NCI-H226 (cell line): Measurements from ENCODE around the gene MYL10.

Experiments
- DNase-seq: peaks from one replicate; pipeline ENCODE4 v3.0.0-alpha.2; 2015

Gene MYL10

DNA sequence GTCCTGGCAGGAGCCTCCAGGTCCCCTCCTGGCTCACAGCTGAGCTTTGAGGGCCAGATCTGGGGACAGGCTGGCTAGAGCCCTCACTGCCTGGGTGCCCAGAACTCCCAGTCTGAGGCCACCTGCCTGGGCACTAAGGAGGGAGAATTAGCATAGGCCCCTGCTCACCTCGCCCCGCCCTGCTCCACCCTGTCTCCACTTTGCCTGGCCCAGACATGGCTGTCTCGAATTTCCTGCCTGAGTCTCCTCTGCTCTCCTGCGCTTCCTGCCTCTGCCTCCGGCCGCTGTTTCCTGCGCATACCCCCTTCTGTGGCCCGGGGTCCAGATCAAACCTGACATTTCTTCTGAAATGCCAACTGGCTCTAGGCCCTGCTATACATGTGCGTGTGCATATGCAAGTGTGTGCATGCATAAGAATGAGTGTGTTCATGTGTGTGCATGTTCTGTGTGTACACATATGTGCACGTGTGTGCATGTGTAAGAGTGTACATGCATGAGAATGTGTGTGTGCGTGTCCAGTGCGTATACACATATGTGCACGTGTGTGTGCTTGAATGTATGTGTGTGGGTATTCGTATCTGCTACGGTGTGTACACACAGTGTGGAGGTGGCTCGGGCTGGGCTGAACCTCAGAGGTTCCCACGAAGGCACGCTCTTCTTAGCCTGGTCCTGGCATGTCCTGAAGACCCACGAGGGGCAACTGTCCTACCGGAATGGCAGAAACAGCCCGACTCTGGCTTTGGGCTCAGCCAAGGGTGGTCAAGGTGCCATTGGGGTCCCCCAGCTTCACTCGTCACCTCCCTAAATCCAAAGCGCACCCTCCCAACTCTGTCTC lies 64.9 kb downstream of the MYL10 start:
- no peak for DNase-seq
